ENCODE results near the gene CCDC192.

Gene CCDC192

DNA sequence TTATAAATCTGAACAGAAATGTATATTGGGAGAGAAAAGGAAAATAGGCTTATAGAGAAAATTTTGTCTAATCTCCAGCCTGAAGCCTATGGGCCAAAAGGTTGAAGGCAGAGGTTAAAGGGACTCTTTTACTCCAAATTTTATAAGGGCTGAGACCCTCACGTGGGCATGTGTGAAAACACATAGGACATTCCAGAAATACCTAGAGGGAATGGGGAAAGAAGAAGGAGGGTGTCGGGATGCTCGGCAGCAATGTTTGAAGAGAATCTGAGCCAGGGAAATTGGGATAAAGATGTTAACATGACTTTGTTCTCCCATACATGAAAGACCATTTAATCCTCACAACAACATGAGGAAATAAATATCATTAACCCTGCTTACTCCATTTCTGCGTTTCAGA is 278.3 kb downstream of the CCDC192 start:
- Histone ChIP-seq H3K4me3 (ENCODE audit: low read length) (no peak overlapping the region), H3K27me3 (ENCODE audit: control insufficient read depth, insufficient read depth, low read length) (no peaks in the 10 kb centered on the region), H3K36me3 (ENCODE audit: control insufficient read depth, low read depth, low read length) (no peaks in the 10 kb centered on the region), H3K9me3 (ENCODE audit: control insufficient read depth, low read depth, low read length) (no peaks in the 10 kb centered on the region), H3K9ac (ENCODE audit: low read length) (no peak overlapping the region), H3K4me1 (ENCODE audit: control insufficient read depth, low read depth, low read length) (peaks cover 4% of the 10 kb centered on the region), H3K27ac (ENCODE audit: low read length) (no peak overlapping the region)

DNA sequence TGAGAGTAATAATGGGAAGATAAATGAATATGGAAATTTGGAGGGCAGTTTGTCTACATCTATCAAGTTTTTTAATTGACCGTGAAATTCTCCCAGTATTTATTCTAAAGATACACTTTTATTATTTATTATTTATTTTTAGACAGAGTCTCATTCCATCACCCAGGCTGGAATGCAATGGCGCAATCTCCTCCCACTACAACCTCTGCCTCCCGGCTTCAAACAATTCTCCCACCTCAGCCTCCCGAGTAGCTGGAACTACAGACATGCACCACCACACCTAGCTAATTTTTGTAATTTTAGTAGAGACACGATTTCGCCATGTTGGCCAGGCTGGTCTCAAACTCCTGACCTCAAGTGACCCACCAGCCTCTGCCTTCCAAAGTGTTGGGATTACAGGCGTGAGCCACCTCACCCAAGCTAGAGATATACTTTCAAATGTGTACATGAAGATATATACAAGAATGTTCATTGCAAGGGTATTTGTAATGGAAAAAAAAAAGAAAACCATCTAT is 282.7 kb downstream of the CCDC192 start:
- Histone ChIP-seq H3K4me3 (ENCODE audit: low read length) (no peak overlapping the region), H3K4me1 (ENCODE audit: control insufficient read depth, low read depth, low read length) (no peaks in the 10 kb centered on the region), H3K9me3 (ENCODE audit: control insufficient read depth, low read depth, low read length) (no peaks in the 10 kb centered on the region), H3K9ac (ENCODE audit: low read length) (no peak overlapping the region), H3K27me3 (ENCODE audit: control insufficient read depth, insufficient read depth, low read length) (no peaks in the 10 kb centered on the region), H3K27ac (ENCODE audit: low read length) (no peak overlapping the region), H3K36me3 (ENCODE audit: control insufficient read depth, low read depth, low read length) (no peaks in the 10 kb centered on the region)

DNA sequence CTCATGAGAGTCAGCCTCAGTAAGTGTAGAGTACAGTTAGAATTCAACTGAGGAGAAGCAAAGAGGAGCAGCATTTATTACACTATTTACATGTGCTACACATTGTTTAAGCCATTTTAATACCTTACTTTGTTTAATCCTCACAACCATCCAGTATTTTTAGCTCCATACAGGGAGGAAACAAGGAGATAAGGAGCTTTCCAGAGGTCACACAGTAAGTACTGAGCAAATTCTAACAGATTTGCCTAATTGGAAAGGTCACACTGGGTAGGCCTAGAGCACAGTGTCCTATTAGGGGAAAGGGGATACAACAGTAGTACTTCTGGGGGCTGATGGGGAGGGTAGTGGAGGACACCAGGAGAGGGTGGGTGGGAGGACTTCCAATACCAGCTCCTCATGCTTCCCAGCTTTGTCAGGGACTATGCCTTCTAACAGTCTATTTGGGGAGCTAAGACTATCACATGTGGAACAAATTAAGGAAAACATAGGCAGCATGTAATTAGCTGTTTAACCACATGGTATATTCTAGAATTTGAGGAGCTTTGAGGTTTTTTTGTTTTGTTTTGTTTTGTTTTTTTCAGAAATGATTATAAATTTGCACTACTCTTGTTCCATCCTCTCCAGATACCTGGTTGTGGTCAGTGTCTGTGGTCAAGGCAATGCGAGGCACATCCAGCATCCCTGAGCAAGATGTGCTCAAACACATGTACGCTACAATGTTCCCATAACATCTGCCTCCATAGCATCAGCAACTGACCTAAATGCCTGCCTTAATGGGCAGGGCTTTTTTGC is 284.4 kb downstream of the CCDC192 start:
- no peak overlapping the region for H3K27ac ChIP-seq (ENCODE audit: low read length)
- no peaks in the 10 kb centered on the region for H3K27me3 ChIP-seq (ENCODE audit: control insufficient read depth, insufficient read depth, low read length)

DNA sequence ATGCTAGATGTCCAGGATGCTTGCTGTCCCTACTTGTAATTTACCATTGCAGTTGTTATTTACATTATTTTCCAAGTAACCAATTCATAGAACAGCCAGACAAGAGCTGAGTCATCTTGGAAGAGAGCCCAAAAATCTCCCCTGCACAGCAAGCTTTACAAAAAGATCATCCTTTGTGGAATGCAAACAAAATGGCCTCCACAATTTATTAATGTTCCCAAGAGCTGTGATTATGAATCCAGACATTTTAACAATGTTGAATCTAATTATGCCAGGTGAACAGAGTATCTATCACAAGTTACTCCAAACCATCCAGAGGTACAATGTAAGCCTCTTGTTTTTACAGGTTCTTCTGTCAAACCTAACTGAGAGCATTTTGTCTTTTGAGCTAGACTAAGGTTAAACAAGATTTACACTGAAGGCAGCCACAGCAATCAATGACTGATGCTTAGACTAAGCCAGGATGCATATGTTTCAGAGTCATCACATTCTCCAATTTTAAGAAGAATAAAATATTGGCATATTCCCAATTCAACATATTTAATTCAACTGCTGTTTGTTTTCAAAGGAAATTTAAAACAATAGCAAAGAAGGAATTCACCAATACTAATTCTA is 285.1 kb downstream of the CCDC192 start:
- Histone ChIP-seq H3K27me3 (ENCODE audit: control insufficient read depth, insufficient read depth, low read length) (no peaks in the 10 kb centered on the region), H3K4me1 (ENCODE audit: control insufficient read depth, low read depth, low read length) (no peaks in the 10 kb centered on the region), H3K9ac (ENCODE audit: low read length) (no peak overlapping the region), H3K36me3 (ENCODE audit: control insufficient read depth, low read depth, low read length) (no peaks in the 10 kb centered on the region), H3K27ac (ENCODE audit: low read length) (no peak overlapping the region), H3K9me3 (ENCODE audit: control insufficient read depth, low read depth, low read length) (no peaks in the 10 kb centered on the region), H3K4me3 (ENCODE audit: low read length) (no peak overlapping the region)

More for the DNA sequence above, 284.4 kb downstream of the CCDC192 start:
- no peaks in the 10 kb centered on the region for H3K4me1 ChIP-seq (ENCODE audit: control insufficient read depth, low read depth, low read length)
- no peak overlapping the region for H3K4me3 ChIP-seq (ENCODE audit: low read length)
- no peaks in the 10 kb centered on the region for H3K9me3 ChIP-seq (ENCODE audit: control insufficient read depth, low read depth, low read length)
- H3K36me3 ChIP-seq (ENCODE audit: control insufficient read depth, low read depth, low read length): no peaks in the 10 kb centered on the region
- no peak overlapping the region for H3K9ac ChIP-seq (ENCODE audit: low read length)
